NCI-H2029 treated with DMSO at 0.1 percent for 48 hours (cell line): ENCODE results near the gene KRTAP19-3.
A peak's percentile ranks its signal among the peaks of the same experiment; 100 is the strongest.

Source experiments
- DNase-seq: peaks from one replicate; lab custom pipeline; 2025; lab: John Stamatoyannopoulos, UW

KRTAP19-3 gene

GRCh38 chr21:30491963-30492428, at the start of gene KRTAP19-3:
Gene KRTAP19-3, minus strand, starts transcription at chr21:30492013. Its CDS starts 56 bp downstream, at chr21:30491957.
- no peak for DNase-seq

- no peak for DNase-seq
Observed at GRCh38 chr21:30518876-30519275, 27.1 kb upstream of the KRTAP19-3 start.

GRCh38 chr21:30515681-30516080, 23.9 kb upstream of the KRTAP19-3 start:
- DNase-seq: no peak

- DNase-seq: peak; percentile 5
Observed at GRCh38 chr21:30505621-30506205, 13.9 kb upstream of the KRTAP19-3 start.

- no peak for DNase-seq
Observed at GRCh38 chr21:30502041-30502440, 10.2 kb upstream of the KRTAP19-3 start, which contains the start of gene KRTAP19-5. Gene KRTAP19-5, minus strand, starts transcription at chr21:30502141. Its CDS starts 51 bp downstream, at chr21:30502090.

- DNase-seq: no peak
Observed at GRCh38 chr21:30497065-30497464, 5.3 kb upstream of the KRTAP19-3 start, which contains the start of gene KRTAP19-4. Gene KRTAP19-4, minus strand, starts transcription at chr21:30497165. Its CDS starts 55 bp downstream, at chr21:30497110.

- DNase-seq: no peak
Observed at GRCh38 chr21:30487336-30487735, 4.5 kb downstream of the KRTAP19-3 start, which contains the start of gene KRTAP19-2. Gene KRTAP19-2, minus strand, starts transcription at chr21:30487436. Its CDS starts 88 bp downstream, at chr21:30487348.

GRCh38 chr21:30486180-30486579, 5.6 kb downstream of the KRTAP19-3 start:
- no peak for DNase-seq

GRCh38 chr21:30482130-30482529, 9.7 kb downstream of the KRTAP19-3 start:
- no peak for DNase-seq

GRCh38 chr21:30480145-30480544, 11.7 kb downstream of the KRTAP19-3 start, which contains the start of gene KRTAP19-1:
Gene KRTAP19-1, minus strand, starts transcription at chr21:30480367. Its CDS starts 50 bp downstream, at chr21:30480317.
- DNase-seq: no peak

GRCh38 chr21:30479259-30479658, 12.6 kb downstream of the KRTAP19-3 start:
- DNase-seq: peak; percentile 49

GRCh38 chr21:30478004-30478403, 13.8 kb downstream of the KRTAP19-3 start:
- no peak for DNase-seq

GRCh38 chr21:30468900-30469714, 22.7 kb downstream of the KRTAP19-3 start:
- no peak for DNase-seq

- DNase-seq: peak; percentile 4
Observed at GRCh38 chr21:30463713-30464112, 28.1 kb downstream of the KRTAP19-3 start.

- DNase-seq: no peak
Observed at GRCh38 chr21:30448514-30448913, 43.3 kb downstream of the KRTAP19-3 start.

GRCh38 chr21:30447056-30447455, 44.8 kb downstream of the KRTAP19-3 start:
- no peak for DNase-seq

- no peak for DNase-seq
Observed at GRCh38 chr21:30444204-30444603, 47.6 kb downstream of the KRTAP19-3 start.

GRCh38 chr21:30443226-30443625, 48.6 kb downstream of the KRTAP19-3 start:
- DNase-seq: no peak
